Colonic mucosa (tissue), 4 donors: ENCODE measurements around the gene RPS2. TPM values are rescaled to one million over a fixed set of nuclear protein-coding genes. Genes with fewer than 3 reads are reported as not detected.
A peak's percentile ranks its signal among the peaks of the same experiment; 100 is the strongest.

ENCODE experiments used
- DNase-seq: peaks from one replicate; pipeline ENCODE4 v3.0.0-alpha.2; 2020
- H3K27ac ChIP-seq: fragments of 200-600 bp; one replicate; pipeline ENCODE4 v1.8.0; 2021
- H3K27me3 ChIP-seq: fragments of 200-600 bp; one replicate; pipeline ENCODE4 v1.8.0; 2021
- H3K36me3 ChIP-seq: fragments of 200-600 bp; one replicate; pipeline ENCODE4 v1.8.0; 2021
- H3K4me1 ChIP-seq: fragments of 200-600 bp; one replicate; pipeline ENCODE4 v1.8.0; 2021; ENCODE audit warnings: mild to moderate bottlenecking
- H3K4me3 ChIP-seq: fragments of 200-600 bp; one replicate; pipeline ENCODE4 v1.8.0; 2021
- H3K9ac ChIP-seq, 2 donors: one replicate each; pipeline ENCODE4 v1.7.0; 2013; ENCODE audit warnings: control low read depth in 2 of 2, low read depth in 2 of 2, low read length in 2 of 2
- H3K9me3 ChIP-seq: fragments of 200-600 bp; one replicate; pipeline ENCODE4 v1.8.0; 2021
- CTCF ChIP-seq: fragments of 200-600 bp; IDR thresholded peaks from one replicate; pipeline ENCODE4 v1.8.0; 2022; ENCODE audit warnings: antibody characterized with exemption, mild to moderate bottlenecking
- intact Hi-C: fragments of 100-400 bp; cut with DNase I; formaldehyde crosslinking; loops from one replicate; pipeline ENCODE4 v1.14.1; 2022
- total RNA-seq, 2 donors: library from RNA; stranded (reverse); fragmentation: NEBNext Ultra II Directional in 1 of 2; extraction: Animal tissue kit (Norgen Biotek cat#: 25700) in 1 of 2; gene quantifications; one replicate each; pipeline ENCODE4 v1.2.1, GENCODE V29; 2021
- donor health status: healthy.
- donor health status: DM: no; HTN: no; CAD: no.
- donor health status: DM: no; HTN: no; CAD: no.

Gene RPS2
- total RNA-seq, 2 donors from 2014 or later, result 1,996 to 2,736 TPM

DNA sequence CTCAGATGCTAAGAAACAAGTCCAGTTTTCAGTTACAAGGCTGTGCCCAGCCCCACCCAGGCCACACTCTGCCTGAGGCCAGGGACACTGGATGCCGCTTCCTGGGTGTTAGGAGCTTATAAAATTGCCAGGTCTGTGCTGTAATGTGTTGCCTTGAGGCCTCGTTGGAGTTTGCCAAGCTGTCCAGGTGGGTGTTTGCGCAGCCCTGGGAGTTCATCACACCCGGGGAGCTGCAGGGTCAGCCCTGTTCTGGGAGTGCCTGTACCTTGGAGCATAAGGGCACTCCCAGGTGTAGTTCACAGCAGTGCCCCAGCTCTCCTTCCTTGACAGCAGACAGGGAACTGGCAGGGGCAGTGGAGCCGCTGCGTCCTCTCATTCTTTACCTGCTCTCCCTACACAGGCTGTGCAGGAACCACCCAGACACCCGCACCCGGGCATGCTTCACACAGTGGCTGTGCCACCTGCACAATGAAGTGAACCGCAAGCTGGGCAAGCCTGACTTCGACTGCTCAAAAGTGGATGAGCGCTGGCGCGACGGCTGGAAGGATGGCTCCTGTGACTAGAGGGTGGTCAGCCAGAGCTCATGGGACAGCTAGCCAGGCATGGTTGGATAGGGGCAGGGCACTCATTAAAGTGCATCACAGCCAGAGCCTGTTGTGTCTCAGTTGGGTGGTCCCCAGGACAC is 21.0 kb upstream of the RPS2 start:
- Histone ChIP-seq H3K9me3 (no peaks in the 10 kb centered on the region), H3K36me3 (peaks cover 5% of the 10 kb centered on the region), H3K9ac (peak overlapping the region; percentile 56 to 63), H3K27ac (peak overlapping the region; percentile 93), H3K4me1 (peaks cover 28% of the 10 kb centered on the region), H3K4me3 (peak overlapping the region; percentile 87), H3K27me3 (peaks cover 17% of the 10 kb centered on the region)
- TF ChIP-seq CTCF, result no peak
- intact Hi-C loops, result no loop called here
- DNase-seq, result peak; percentile 81

DNA sequence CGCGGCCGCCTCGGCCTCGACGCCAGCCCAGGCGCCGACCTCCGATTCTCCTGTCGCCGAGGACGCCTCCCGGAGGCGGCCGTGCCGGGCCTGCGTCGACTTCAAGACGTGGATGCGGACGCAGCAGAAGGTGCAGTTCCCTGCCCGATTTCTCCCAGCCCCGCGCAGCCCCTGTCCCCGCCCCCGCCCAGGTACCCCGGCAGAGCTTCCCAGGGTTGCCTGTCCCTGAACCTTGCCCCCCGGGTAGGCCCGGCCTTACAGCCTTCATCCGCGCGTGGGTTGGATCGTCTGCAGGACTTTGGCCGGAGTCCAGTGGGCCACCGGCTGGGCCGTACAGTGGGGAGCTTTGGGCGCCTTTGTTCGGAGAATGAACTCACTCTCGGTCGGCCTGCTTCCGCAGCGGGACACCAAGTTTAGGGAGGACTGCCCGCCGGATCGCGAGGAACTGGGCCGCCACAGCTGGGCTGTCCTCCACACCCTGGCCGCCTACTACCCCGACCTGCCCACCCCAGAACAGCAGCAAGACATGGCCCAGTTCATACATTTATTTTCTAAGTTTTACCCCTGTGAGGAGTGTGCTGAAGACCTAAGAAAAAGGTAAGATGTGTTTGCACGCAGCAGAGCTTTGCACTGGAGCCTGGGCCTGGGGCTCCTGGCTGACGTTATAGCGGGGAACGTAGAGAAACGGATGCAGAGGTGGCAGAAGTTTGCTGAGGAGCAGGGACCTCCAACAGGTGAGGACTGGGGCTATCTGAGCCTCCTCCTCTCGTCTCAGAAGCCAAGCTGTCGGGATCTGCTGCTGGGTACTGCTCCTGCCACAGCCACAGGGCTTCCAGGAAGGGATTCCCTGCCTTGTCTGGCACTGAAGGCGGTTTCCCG is 20.0 kb upstream of the RPS2 start:
- peak overlapping the region; percentile 93 for H3K27ac ChIP-seq
- peaks cover 18% of the 10 kb centered on the region for H3K27me3 ChIP-seq
- H3K4me1 ChIP-seq, result peaks cover 26% of the 10 kb centered on the region
- peak overlapping the region; percentile 87 for H3K4me3 ChIP-seq
- no peak for TF ChIP-seq CTCF
- peaks cover 5% of the 10 kb centered on the region for H3K36me3 ChIP-seq
- no peaks in the 10 kb centered on the region for H3K9me3 ChIP-seq
- H3K9ac ChIP-seq, result peak overlapping the region; percentile 63 to 70
- peak; percentile 65 for DNase-seq
- intact Hi-C loops, result no loop called here

DNA sequence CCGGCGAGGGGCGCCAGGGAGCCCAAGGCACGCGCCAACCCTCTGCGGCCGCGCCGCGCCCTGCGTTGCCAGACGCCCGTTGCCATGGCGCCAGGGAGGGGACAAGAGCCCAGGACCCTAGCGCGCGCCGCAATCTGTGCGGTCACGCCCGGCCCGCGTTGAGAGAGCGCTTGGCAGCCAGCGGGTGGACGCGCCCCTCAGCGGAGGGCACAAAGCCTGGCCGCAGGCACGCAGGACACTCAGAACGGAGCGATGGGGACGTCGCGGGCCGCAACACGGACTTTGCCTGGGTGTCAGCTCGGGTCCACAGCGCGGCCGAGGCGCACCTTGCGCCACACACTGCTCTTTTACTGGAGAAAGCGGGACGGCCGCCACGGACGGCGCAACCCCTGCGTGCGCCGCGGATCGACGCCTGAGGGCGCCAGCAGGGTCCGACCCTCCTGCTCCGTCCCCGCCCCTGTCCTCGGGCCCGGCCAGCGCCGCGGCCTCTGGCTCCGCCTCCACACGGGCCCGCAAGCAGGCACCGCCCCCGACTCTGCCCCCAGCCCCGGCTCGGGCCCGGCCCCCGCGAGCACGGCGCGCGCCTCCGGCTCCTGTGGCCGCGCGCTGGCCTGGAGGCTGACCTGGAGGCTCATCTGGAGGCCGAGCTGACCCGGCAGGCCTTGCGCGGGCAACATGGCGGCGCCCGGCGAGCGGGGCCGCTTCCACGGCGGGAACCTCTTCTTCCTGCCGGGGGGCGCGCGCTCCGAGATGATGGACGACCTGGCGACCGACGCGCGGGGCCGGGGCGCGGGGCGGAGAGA is 19.1 kb upstream of the RPS2 start, which contains the start of gene GFER:
Gene GFER, plus strand, starts transcription at position 650 of the 803 bp plus-strand sequence. Its CDS starts 26 bp downstream, at position 676.
- H3K4me1 ChIP-seq, result peaks cover 23% of the 10 kb centered on the region
- peak within 1 kb of the TSS; percentile 93 for H3K27ac ChIP-seq
- peaks cover 10% of the 10 kb centered on the region for H3K27me3 ChIP-seq
- peak; percentile 31 for TF ChIP-seq CTCF
- peaks cover 5% of the 10 kb centered on the region for H3K36me3 ChIP-seq
- peak; percentile 92 for DNase-seq
- peak within 1 kb of the TSS; percentile 87 for H3K4me3 ChIP-seq
- intact Hi-C loops, result no loop called here
- no peaks in the 10 kb centered on the region for H3K9me3 ChIP-seq
- H3K9ac ChIP-seq, result peak within 1 kb of the TSS; percentile 70 to 71

GRCh38 chr16:1982991-1983543 is 18.4 kb upstream of the RPS2 start:
- peaks cover 8% of the 10 kb centered on the region for H3K27me3 ChIP-seq
- H3K4me1 ChIP-seq, result peaks cover 23% of the 10 kb centered on the region
- no peaks in the 10 kb centered on the region for H3K9me3 ChIP-seq
- H3K36me3 ChIP-seq, result peaks cover 8% of the 10 kb centered on the region
- intact Hi-C loops, result no loop called here
- no peak for DNase-seq
- TF ChIP-seq CTCF, result no peak
- peak overlapping the region; percentile 87 for H3K4me3 ChIP-seq
- peak overlapping the region; percentile 70 to 71 for H3K9ac ChIP-seq
- H3K27ac ChIP-seq, result peak overlapping the region; percentile 93

- Histone ChIP-seq H3K9ac (peak overlapping the region in 1 of 2 donors; percentile 71), H3K27ac (peak overlapping the region; percentile 93), H3K36me3 (peaks cover 14% of the 10 kb centered on the region), H3K27me3 (peaks cover 8% of the 10 kb centered on the region), H3K9me3 (no peaks in the 10 kb centered on the region), H3K4me1 (peaks cover 23% of the 10 kb centered on the region), H3K4me3 (no peak overlapping the region)
- intact Hi-C loops, result no loop called here
- TF ChIP-seq CTCF, result no peak
- DNase-seq, result peak; percentile 83
Measured at GRCh38 chr16:1982013-1982433, 17.4 kb upstream of the RPS2 start.
